Measurements from ENCODE around the gene MEF2D. TPM values are rescaled to one million over a fixed set of nuclear protein-coding genes. Genes with fewer than 3 reads are reported as not detected.

MEF2D gene
- total RNA-seq, 1 experiment from 2014 or later = 18.7 TPM

- peaks cover 15% of the 10 kb centered on the region for H3K23me2 ChIP-seq (ENCODE audit: insufficient read length, low read depth, low read length, poor library complexity, severe bottlenecking)
- no peak overlapping the region for H2BK120ac ChIP-seq (ENCODE audit: low read depth, low read length, poor library complexity, severe bottlenecking)
- H3K4ac ChIP-seq (ENCODE audit: low read depth, low read length) = peak overlapping the region; percentile 0; the same call in 1 of the 2 replicates
- peak overlapping the region; percentile 66; the same call in 1 of the 2 replicates for H3K14ac ChIP-seq (ENCODE audit: insufficient read depth, low read length)
- H4K20me1 ChIP-seq (ENCODE audit: control insufficient read depth, insufficient read depth, insufficient read length) = no peaks in the 10 kb centered on the region
- WGBS (ENCODE audit: extremely low coverage, insufficient read length, low lambda C conversion rate) = no CpG with 5 or more reads among the region's 1 CpG
- peaks cover 53 to 61% of the 10 kb centered on the region in 2 experiments for H3K4me1 Mint-ChIP-seq
- no peaks in the 10 kb centered on the region for H3K36me3 Mint-ChIP-seq (ENCODE audit: insufficient read depth in 1 of 3, low read depth in 3 of 3)
- peaks cover 19% of the 10 kb centered on the region for H3K4me1 ChIP-seq (ENCODE audit: insufficient read depth, low read length)
- TF ChIP-seq, protein P1, sequence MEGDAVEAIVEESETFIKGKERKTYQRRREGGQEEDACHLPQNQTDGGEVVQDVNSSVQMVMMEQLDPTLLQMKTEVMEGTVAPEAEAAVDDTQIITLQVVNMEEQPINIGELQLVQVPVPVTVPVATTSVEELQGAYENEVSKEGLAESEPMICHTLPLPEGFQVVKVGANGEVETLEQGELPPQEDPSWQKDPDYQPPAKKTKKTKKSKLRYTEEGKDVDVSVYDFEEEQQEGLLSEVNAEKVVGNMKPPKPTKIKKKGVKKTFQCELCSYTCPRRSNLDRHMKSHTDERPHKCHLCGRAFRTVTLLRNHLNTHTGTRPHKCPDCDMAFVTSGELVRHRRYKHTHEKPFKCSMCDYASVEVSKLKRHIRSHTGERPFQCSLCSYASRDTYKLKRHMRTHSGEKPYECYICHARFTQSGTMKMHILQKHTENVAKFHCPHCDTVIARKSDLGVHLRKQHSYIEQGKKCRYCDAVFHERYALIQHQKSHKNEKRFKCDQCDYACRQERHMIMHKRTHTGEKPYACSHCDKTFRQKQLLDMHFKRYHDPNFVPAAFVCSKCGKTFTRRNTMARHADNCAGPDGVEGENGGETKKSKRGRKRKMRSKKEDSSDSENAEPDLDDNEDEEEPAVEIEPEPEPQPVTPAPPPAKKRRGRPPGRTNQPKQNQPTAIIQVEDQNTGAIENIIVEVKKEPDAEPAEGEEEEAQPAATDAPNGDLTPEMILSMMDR (conservative IDR thresholded peaks at IDR 0.05) = no peak
- no peak overlapping the region for H2BK20ac ChIP-seq (ENCODE audit: low read depth, low read length, poor library complexity, severe bottlenecking)
- no peak for DNase-seq
- H4K91ac ChIP-seq (ENCODE audit: insufficient read length, low read depth, low read length) = no peak overlapping the region
- H3K9ac ChIP-seq (ENCODE audit: extremely low read depth, insufficient read length, low read length) = no peak overlapping the region
- H2BK12ac ChIP-seq (ENCODE audit: insufficient read length, low read depth, low read length) = no peak overlapping the region
- H2BK15ac ChIP-seq (ENCODE audit: low read depth, low read length) = no peak overlapping the region
- no peaks in the 10 kb centered on the region for H3K9me3 ChIP-seq (ENCODE audit: control insufficient read depth, low read depth, low read length)
- no peak overlapping the region for H3K56ac ChIP-seq (ENCODE audit: insufficient read length, low read depth, low read length)
- H3K18ac ChIP-seq (ENCODE audit: insufficient read length, low read depth, low read length) = peak overlapping the region; percentile 76
- no peak overlapping the region for H3K27ac ChIP-seq (ENCODE audit: insufficient read length, low read depth, low read length)
- H2AK5ac ChIP-seq (ENCODE audit: insufficient read length, low read length) = no peak overlapping the region
- peak overlapping the region in 2 of 3 experiments; percentile 87 to 92; a peak in 3 of 7 replicates for H3K27ac Mint-ChIP-seq
- H3K23ac ChIP-seq (ENCODE audit: insufficient read length, low read depth, low read length) = no peak overlapping the region
- H3K4me2 ChIP-seq (ENCODE audit: insufficient read depth, insufficient read length, low read length) = no peak overlapping the region
- H2AFZ ChIP-seq (ENCODE audit: low read length) = no peak overlapping the region
- no peaks in the 10 kb centered on the region for H3K27me3 Mint-ChIP-seq (ENCODE audit: low read depth)
- H3K4me3 Mint-ChIP-seq = peak overlapping the region in 1 of 2 experiments; percentile 80; a peak in 3 of 5 replicates
- no peak overlapping the region for H2BK5ac ChIP-seq (ENCODE audit: insufficient read length, low read length)
- H3T11ph ChIP-seq (ENCODE audit: low read length) = no peak overlapping the region
- no peak overlapping the region for H4K8ac ChIP-seq (replicated peaks; ENCODE audit: insufficient read length, low read depth, low read length)
- H3K79me2 ChIP-seq (ENCODE audit: insufficient read depth, low read length) = peaks cover 4% of the 10 kb centered on the region; the same call in 1 of the 2 replicates
- no peaks in the 10 kb centered on the region for H3K27me3 ChIP-seq (ENCODE audit: insufficient read depth, low read length)
- no peak overlapping the region for H4K5ac ChIP-seq (ENCODE audit: insufficient read length, low read depth, low read length)
- H3K9me3 Mint-ChIP-seq = no peaks in the 10 kb centered on the region
- H3K79me1 ChIP-seq (ENCODE audit: insufficient read depth, low read depth, low read length, poor library complexity, severe bottlenecking) = no peaks in the 10 kb centered on the region
Measured at GRCh38 chr1:156502391-156502893, 1.9 kb upstream of the MEF2D start.
